Measurements from ENCODE around the gene AXIN1.
A peak's percentile ranks its signal among the peaks of the same experiment; 100 is the strongest.

DNA sequence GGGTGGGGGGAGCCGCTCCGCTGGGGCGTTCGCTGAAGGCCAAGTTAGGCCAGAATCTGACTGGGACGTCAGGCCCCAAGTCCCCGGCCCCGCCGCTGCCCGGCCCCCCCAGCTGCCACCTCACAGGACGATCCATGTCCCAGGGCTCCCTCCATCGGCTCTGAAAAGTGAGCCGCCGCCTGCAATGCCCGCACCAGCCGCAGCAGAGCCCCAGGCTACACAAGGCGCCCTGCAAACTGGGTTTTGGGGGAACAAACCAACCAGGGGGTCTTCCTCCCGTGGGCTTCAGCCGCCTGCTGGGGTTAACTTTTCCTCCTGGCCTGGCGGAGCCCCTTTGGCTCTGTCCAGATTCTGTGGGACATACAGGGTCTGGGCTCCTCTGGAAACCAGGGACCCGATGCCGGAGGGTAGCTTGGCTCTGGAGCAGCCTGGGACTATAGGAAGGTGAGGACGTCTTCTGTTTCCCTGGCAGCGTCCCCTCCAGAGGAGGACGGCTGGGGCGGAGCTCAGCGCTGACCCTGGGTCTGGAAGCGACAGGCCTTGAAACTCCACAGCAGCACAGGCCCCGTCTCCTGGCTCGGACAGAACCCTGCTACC, 45.3 kb upstream of the AXIN1 start:
- TF ChIP-seq, protein P1, sequence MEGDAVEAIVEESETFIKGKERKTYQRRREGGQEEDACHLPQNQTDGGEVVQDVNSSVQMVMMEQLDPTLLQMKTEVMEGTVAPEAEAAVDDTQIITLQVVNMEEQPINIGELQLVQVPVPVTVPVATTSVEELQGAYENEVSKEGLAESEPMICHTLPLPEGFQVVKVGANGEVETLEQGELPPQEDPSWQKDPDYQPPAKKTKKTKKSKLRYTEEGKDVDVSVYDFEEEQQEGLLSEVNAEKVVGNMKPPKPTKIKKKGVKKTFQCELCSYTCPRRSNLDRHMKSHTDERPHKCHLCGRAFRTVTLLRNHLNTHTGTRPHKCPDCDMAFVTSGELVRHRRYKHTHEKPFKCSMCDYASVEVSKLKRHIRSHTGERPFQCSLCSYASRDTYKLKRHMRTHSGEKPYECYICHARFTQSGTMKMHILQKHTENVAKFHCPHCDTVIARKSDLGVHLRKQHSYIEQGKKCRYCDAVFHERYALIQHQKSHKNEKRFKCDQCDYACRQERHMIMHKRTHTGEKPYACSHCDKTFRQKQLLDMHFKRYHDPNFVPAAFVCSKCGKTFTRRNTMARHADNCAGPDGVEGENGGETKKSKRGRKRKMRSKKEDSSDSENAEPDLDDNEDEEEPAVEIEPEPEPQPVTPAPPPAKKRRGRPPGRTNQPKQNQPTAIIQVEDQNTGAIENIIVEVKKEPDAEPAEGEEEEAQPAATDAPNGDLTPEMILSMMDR (IDR thresholded peaks at IDR 0.05) = peak in 2 of 3 donors; percentile 45 to 61
- no peak for TF ChIP-seq EP300 (IDR thresholded peaks at IDR 0.05)
